ENCODE measurements around the gene MAPK6.

Gene MAPK6

DNA sequence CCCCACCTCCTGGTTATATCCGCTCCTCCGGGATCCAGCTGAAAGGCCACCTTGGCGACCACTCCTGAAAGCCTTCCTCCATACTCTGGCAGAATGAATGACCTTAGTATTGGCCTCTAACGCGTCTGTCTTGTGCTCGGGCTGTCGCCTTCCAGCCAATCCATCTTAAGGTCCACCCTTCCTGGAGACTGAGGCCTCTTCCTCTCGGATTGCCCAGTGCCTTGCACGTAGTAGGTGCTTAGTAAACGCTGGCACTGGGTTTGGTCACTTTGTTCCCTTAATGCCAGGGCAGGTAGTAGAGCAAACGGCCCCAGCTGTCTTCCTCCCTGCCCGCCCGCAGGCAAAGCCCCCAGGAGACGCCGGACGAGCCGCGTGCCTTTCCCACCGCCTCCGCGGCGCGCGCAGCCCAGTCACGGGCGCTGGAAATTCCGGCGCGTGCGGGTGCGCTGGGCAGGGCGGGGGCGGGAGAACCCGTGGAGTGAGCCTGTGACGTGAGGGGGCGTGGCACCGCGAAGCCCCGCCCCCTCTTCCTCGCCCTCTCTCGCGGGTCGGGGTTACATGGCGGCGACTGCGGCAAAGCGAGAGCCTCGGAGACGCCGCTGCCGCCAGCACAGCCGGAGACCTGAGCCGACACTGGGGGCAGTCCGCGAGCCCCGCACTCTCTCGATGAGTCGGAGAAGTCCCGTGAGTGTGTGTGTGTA, at the start of gene MAPK6:
TSS of gene MAPK6 (plus strand) at position 527 of the 701 bp plus-strand sequence. CDS start 27,242 bp downstream, outside the sequence.
- peak within 1 kb of the TSS; percentile 90 for H3K27ac ChIP-seq (ENCODE audit: low read length)
- peak within 1 kb of the TSS; percentile 84 for H3K4me2 ChIP-seq (ENCODE audit: low read length)
- H3K4me3 ChIP-seq (ENCODE audit: low read length), result peak within 1 kb of the TSS; percentile 86
- peak within 1 kb of the TSS; percentile 90 for H3K9ac ChIP-seq (ENCODE audit: low read length)
- TF ChIP-seq, protein P1, sequence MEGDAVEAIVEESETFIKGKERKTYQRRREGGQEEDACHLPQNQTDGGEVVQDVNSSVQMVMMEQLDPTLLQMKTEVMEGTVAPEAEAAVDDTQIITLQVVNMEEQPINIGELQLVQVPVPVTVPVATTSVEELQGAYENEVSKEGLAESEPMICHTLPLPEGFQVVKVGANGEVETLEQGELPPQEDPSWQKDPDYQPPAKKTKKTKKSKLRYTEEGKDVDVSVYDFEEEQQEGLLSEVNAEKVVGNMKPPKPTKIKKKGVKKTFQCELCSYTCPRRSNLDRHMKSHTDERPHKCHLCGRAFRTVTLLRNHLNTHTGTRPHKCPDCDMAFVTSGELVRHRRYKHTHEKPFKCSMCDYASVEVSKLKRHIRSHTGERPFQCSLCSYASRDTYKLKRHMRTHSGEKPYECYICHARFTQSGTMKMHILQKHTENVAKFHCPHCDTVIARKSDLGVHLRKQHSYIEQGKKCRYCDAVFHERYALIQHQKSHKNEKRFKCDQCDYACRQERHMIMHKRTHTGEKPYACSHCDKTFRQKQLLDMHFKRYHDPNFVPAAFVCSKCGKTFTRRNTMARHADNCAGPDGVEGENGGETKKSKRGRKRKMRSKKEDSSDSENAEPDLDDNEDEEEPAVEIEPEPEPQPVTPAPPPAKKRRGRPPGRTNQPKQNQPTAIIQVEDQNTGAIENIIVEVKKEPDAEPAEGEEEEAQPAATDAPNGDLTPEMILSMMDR (IDR thresholded peaks at IDR 0.05; ENCODE audit: low read depth, low read length), result no peak
- no peak for TF ChIP-seq EZH2phosphoT487 (IDR thresholded peaks at IDR 0.05; ENCODE audit: low read depth)
- H3K79me2 ChIP-seq (ENCODE audit: low read length), result peaks cover 53% of the 10 kb centered on the region
- no peaks in the 10 kb centered on the region for H3K27me3 ChIP-seq (ENCODE audit: low read depth, low read length)
- peak within 1 kb of the TSS; percentile 32; the same call in 1 of the 2 replicates for H2AFZ ChIP-seq (ENCODE audit: low read depth, low read length)
- H3K4me1 ChIP-seq (ENCODE audit: low read length), result peaks cover 30% of the 10 kb centered on the region
- H3K9me3 ChIP-seq (ENCODE audit: insufficient read depth, low read length), result no peaks in the 10 kb centered on the region
- peaks cover 6% of the 10 kb centered on the region for H3K36me3 ChIP-seq (replicated peaks; ENCODE audit: low read depth, low read length)
- H4K20me1 ChIP-seq (ENCODE audit: insufficient read depth, low read length), result peaks cover 15% of the 10 kb centered on the region

DNA sequence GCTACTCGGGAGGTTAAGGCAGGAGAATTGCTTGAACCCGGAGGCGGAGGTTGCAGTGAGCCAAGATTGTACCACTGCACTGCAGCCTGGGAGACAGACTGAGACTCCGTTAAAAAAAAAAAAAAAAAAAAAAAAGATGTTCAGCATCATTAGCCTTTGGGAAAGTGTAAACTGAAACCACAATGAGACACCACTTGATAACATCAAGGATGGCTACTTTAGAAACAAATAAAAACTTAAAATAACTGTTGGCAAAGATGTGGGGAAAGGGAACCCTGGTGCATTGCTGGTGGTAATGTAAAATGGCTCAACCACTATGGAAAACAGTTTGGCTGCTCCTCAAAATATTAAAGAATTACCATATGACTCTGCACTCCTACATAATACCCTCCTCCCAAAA, 49.3 kb upstream of the MAPK6 start:
- Histone ChIP-seq H3K4me3 (ENCODE audit: low read length) (no peak overlapping the region), H3K27me3 (ENCODE audit: low read depth, low read length) (no peaks in the 10 kb centered on the region), H3K79me2 (ENCODE audit: low read length) (peaks cover 79% of the 10 kb centered on the region), H3K9ac (ENCODE audit: low read length) (no peak overlapping the region), H3K9me3 (ENCODE audit: insufficient read depth, low read length) (peaks cover 7% of the 10 kb centered on the region; the same call in 1 of the 2 replicates), H3K27ac (ENCODE audit: low read length) (no peak overlapping the region), H3K36me3 (replicated peaks; ENCODE audit: low read depth, low read length) (peaks cover 31% of the 10 kb centered on the region), H4K20me1 (ENCODE audit: insufficient read depth, low read length) (peaks cover 6% of the 10 kb centered on the region; the same call in 1 of the 2 replicates), H2AFZ (ENCODE audit: low read depth, low read length) (no peak overlapping the region), H3K4me1 (ENCODE audit: low read length) (peaks cover 12% of the 10 kb centered on the region; the same call in 1 of the 2 replicates), H3K4me2 (ENCODE audit: low read length) (peak overlapping the region; percentile 72; the same call in 1 of the 2 replicates)
- TF ChIP-seq, protein P1 (IDR thresholded peaks at IDR 0.05; ENCODE audit: low read depth, low read length), result no peak
- TF ChIP-seq EZH2phosphoT487 (IDR thresholded peaks at IDR 0.05; ENCODE audit: low read depth), result no peak

DNA sequence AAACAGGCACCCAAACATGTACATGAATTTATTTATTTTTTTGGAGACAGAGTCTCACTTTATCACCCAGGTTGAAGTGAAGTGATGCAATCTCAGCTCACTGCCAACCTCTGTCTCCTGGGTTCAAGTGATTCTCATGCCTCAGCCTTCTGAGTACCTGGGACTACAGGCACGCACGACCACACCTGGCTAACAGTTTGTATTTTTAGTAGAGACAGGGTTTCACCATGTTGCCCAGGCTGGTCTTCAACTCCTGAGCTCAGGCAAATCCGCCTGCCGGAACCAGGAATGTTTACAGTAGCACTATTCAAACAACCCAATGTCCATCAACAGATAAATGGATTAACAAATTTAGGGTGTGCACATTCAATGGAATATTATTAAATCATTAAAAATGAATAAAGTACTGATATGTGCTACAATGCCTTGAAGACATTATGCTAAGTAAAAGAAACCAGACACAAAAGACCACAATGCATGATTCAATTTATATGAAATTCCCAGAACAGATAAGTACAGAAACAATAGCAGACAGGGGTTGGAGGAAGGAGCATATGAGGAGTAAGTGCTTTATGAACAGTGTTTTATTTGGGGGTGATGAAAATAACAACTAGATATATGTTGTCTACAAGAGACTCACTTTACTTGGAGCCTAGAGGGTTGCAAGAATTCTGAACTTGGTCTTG, 48.7 kb upstream of the MAPK6 start:
- peak overlapping the region; percentile 89 for H3K4me3 ChIP-seq (ENCODE audit: low read length)
- TF ChIP-seq, protein P1 (IDR thresholded peaks at IDR 0.05; ENCODE audit: low read depth, low read length), result no peak
- TF ChIP-seq EZH2phosphoT487 (IDR thresholded peaks at IDR 0.05; ENCODE audit: low read depth), result no peak
- H3K9ac ChIP-seq (ENCODE audit: low read length), result peak overlapping the region; percentile 85; the same call in 1 of the 2 replicates

DNA sequence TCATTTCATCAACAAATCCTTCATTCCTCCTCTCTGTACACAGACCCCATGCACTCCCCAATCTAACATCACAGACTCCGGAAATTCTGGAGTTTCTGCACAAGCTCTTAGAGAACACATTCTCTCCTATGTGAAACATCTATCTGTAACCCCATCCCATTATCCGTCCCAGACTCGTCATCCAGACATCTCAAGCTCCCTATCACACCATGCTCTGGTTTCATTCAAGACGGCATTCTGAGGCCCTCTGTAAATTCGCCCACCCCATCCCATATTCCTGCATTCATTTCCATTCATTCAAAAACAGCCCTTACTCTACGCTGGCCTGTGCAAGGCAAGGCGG, 48.0 kb upstream of the MAPK6 start:
- H3K36me3 ChIP-seq (replicated peaks; ENCODE audit: low read depth, low read length), result peaks cover 19% of the 10 kb centered on the region
- H3K79me2 ChIP-seq (ENCODE audit: low read length), result peaks cover 67% of the 10 kb centered on the region
- TF ChIP-seq EZH2phosphoT487 (IDR thresholded peaks at IDR 0.05; ENCODE audit: low read depth), result no peak
- TF ChIP-seq, protein P1 (IDR thresholded peaks at IDR 0.05; ENCODE audit: low read depth, low read length), result no peak
- no peaks in the 10 kb centered on the region for H3K27me3 ChIP-seq (ENCODE audit: low read depth, low read length)
- peak overlapping the region; percentile 74; the same call in 1 of the 2 replicates for H2AFZ ChIP-seq (ENCODE audit: low read depth, low read length)
- peak overlapping the region; percentile 72 for H3K4me2 ChIP-seq (ENCODE audit: low read length)
- H3K4me1 ChIP-seq (ENCODE audit: low read length), result peaks cover 12% of the 10 kb centered on the region; the same call in 1 of the 2 replicates
- peak overlapping the region; percentile 59 for H3K27ac ChIP-seq (ENCODE audit: low read length)
- H3K4me3 ChIP-seq (ENCODE audit: low read length), result peak overlapping the region; percentile 89
- H3K9me3 ChIP-seq (ENCODE audit: insufficient read depth, low read length), result peaks cover 7% of the 10 kb centered on the region; the same call in 1 of the 2 replicates
- H4K20me1 ChIP-seq (ENCODE audit: insufficient read depth, low read length), result peaks cover 4% of the 10 kb centered on the region; the same call in 1 of the 2 replicates
- peak overlapping the region; percentile 85 for H3K9ac ChIP-seq (ENCODE audit: low read length)

More for the DNA sequence above, 48.7 kb upstream of the MAPK6 start:
- Histone ChIP-seq H3K27ac (ENCODE audit: low read length) (no peak overlapping the region), H2AFZ (ENCODE audit: low read depth, low read length) (no peak overlapping the region), H3K4me2 (ENCODE audit: low read length) (peak overlapping the region; percentile 72), H3K79me2 (ENCODE audit: low read length) (peaks cover 74% of the 10 kb centered on the region), H3K27me3 (ENCODE audit: low read depth, low read length) (no peaks in the 10 kb centered on the region), H3K36me3 (replicated peaks; ENCODE audit: low read depth, low read length) (peaks cover 25% of the 10 kb centered on the region), H3K4me1 (ENCODE audit: low read length) (peaks cover 12% of the 10 kb centered on the region; the same call in 1 of the 2 replicates), H4K20me1 (ENCODE audit: insufficient read depth, low read length) (peaks cover 6% of the 10 kb centered on the region; the same call in 1 of the 2 replicates), H3K9me3 (ENCODE audit: insufficient read depth, low read length) (peaks cover 7% of the 10 kb centered on the region; the same call in 1 of the 2 replicates)

Data from OCI-LY3 (cell line).